NCI-H2029 treated with DMSO at 0.1 percent for 48 hours (cell line): Measurements from ENCODE around the gene STK17A.

Experiments
- DNase-seq: peaks from one replicate; lab custom pipeline; 2025; lab: John Stamatoyannopoulos, UW

Gene STK17A

GRCh38 chr7:43582503-43583423 lies at the start of gene STK17A:
STK17A (plus strand) TSS chr7:43583108; CDS start chr7:43583244, 136 bp downstream.
- DNase-seq: peak; percentile 71

DNA sequence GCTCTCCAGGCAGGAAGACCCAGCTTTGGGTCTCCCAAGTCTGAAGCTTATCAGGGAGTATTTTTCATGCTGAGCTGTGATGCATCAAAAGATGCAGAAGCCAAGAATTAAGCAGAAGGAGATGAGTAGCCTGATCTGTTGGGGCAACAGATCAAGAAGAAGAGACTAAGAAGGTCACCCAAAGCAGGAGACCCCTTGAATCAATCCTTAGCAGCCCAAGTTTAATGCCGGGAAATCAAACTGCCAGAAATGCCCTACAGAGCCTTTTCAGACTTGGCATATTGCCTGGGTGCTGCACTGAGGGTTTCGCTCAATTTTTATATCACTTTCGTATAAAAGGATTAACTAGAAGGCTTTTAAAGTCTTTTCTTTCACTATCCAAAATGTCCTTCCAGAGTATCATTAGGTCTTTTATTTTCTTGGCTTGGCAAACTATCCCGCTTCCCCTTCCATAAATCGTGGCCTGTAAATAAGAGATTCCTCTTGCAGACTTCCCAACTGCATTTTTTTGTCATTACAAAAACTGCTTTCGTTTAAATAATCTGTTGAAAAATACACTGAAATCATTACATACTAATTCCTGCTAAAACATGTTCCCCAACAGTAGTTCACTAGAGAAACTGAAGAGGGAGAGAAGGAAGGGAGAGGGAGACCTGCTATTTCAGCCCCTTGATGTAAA lies 49.0 kb upstream of the STK17A start:
- DNase-seq: no peak

GRCh38 chr7:43535031-43535451 lies 47.9 kb upstream of the STK17A start:
- DNase-seq: no peak

DNA sequence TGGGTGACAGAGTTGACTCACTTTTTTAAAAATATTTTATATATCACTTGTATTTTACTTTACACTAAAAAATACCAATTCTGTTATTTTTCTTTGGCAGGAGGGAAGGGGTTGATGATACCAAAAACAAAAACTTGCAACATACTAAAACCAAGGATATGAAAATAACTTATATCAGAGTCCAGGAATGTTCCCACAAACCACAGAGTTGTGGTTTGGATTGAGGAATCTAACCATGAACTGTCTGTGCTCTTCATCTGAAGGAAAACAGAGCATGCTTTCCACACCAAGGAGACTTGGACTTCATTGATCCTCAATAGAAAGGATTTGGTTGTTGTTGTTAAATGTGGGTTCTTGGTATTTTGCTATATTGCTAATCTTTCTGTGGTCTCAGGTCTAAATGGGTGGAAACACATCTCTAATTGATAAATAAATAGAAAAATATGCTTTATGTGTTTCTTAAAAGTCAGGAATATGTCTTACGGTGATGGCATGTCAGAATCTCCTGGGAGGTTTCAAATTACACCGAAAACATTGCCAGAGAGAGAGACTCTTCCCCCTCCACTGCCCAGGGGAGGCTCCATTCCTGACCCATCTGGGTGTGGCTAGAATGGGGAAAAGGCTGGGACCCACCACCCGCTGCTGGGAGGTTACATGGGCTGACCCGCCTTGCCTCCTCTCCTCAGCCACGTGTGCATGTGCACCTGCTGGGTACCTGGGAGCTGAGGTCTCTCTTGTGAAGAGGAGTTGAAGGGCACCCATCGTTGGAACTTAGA lies 46.9 kb upstream of the STK17A start:
- no peak for DNase-seq

DNA sequence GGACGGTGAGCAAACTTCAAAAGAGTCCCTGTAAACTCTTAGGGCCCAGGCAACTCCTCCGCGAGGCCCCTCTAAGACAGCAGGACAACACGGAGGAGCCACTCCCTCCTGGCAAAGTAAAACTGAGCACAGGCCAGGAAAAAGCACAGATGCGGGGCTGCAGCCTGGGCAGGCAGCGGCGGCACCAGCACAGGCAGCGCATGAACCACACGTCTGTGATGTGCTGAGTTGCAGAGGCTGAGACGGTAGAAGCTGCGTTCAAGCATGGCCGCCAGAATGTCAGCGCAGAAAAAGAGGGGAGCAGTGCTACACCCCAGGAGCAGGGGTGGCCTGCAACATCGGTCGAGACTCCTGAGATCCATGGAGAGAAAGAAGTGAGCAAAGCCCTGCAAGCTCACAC lies 46.1 kb upstream of the STK17A start:
- DNase-seq: no peak

DNA sequence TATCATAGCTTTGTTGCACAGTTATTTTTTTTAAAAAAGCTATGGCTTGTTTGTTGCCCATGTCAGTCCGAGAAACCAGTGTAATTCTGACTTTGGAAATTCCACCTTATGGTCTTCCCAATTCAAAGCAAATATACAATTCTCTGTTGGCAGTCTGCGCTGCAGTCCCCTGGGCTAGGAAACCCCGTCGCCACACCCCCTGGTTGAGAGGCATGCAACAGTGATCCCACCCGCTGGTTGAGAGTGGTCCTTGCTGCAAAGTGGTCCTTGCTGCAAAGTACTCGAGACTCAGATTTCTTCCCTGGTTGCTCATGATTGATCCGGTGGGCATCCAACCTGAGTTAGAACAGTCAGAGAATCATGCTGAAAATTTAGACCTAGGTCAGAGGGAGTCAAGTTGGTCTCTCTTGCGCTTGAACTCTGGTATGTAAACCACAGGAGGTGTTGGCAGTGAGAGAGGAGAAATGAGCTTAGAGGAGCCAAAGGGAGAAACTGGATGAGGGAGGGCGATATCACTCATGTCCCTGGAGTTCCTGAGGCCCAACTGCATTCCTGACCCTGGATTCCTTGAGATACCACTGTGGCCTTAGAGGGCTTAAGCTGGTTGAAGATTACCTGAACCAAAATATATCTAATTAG lies 45.0 kb upstream of the STK17A start:
- no peak for DNase-seq

DNA sequence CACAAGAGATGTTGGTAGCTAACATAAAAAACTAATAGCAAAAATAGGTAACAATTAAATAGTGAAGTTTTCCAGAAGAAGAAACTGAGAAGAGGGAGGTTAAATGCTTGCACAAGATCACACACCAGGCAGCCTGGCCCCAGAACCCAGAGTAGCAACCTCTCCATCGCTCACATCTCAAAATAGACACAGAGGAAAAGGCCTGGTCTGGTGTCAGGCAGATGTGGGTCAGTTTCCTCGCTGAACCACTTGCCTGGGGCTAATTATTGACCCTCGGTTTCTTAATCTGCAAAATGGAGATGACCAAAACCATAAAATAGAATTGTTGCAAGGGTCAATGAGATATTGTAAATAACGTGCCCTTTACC lies 44.5 kb upstream of the STK17A start:
- no peak for DNase-seq

- DNase-seq: no peak
These were observed 42.4 kb upstream of the STK17A start for GRCh38 chr7:43540471-43540870.

- DNase-seq: no peak
These were observed 40.2 kb upstream of the STK17A start for GRCh38 chr7:43542716-43543115.

DNA sequence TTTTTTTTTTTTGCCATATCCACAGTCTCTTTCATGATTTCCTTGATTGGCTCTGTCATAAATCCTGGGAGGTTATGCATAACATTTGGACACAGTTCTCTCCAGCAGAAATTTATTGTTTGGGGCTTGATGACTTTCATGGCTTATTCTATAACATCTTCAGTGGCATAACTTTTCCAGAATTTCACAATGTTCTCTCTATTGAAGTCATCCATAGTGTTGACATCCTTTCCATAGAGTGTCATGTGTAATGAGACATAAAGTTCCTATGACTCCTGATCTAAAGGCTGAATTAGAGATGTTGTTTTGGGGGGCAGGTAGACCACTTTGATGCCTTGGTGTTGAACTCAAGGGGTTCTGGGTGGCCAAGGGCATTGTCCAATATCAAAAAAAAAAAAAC lies 36.7 kb upstream of the STK17A start:
- no peak for DNase-seq

GRCh38 chr7:43550427-43550826 lies 32.5 kb upstream of the STK17A start:
- no peak for DNase-seq

DNA sequence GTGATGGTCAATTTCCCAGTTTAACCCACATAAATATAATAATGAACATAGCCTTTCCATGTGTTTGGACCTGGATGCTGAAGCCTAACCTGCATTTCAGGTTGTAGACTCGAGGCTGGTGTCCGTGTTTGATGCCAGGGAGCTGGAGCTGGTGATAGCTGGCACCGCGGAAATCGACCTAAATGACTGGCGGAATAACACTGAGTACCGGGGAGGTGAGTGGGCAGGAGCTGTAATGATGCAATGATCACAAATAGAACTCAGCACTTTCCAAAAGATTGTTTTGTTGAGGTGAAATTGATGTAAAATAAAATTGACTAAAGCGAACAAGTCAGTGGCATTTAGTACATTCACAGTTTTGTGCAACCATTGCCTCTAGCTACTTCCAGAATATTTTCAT lies 30.8 kb upstream of the STK17A start:
- DNase-seq: no peak

DNA sequence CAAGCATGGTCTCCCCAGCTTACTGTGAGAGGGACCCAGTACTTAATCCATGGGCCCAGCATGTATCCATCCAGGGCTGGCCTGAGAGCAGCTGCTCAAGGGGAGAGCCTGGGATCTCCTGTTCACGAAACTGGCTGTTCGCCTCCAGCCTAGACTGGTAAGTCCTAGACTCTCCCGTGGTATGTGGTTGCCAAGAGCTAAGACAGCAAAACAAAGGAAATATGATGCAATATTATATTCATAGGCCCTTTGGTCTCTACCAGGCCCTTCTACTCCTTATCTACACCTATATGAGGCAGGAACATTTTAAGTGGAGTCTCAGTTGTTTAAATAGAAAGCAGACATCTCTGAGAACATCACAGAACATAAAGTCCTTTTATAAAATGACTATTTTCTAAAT lies 28.9 kb upstream of the STK17A start:
- DNase-seq: no peak

GRCh38 chr7:43554423-43554822 lies 28.5 kb upstream of the STK17A start:
- no peak for DNase-seq

- no peak for DNase-seq
These were observed 24.9 kb upstream of the STK17A start for GRCh38 chr7:43557831-43558495.

DNA sequence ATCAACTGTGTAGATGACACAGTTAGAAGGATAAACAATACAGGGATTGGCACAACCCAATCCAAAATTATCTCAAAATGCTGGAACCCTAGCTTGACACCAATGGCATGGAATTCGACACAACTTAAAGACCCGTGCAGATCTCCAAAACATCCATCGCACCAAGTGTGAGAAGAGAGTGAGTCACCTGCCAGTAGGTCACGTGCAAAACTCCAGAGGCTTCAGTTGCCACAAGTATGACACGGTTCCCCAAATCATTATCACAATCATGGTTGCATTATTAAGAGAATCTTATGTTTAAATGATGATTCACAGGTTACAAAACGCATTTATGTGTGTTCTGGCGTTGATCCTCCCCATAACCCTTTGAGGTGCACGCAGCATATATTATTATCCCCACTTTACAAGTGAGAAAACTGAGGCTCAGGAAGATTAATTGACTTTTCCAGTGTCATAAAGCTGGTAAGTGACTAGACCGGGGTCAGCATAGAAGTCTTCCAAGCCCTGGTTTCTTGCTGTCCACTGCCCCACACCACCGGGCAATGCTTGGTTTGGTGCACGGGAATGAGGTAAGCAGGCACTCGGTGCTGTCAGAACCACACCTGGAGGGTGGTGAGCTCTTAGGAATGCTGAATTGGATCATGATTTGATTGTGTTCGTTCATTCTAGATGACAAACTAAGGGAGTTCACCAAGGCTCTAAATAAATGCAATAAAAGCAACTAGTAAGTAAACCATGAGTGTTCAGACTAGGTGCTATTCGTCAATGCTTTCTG lies 23.6 kb upstream of the STK17A start:
- DNase-seq: no peak

GRCh38 chr7:43559946-43560335 lies 23.0 kb upstream of the STK17A start:
- no peak for DNase-seq

- DNase-seq: no peak
These were observed 22.1 kb upstream of the STK17A start for GRCh38 chr7:43560742-43561330.

GRCh38 chr7:43562383-43562782 lies 20.5 kb upstream of the STK17A start:
- DNase-seq: no peak

GRCh38 chr7:43565786-43566185 lies 17.1 kb upstream of the STK17A start:
- DNase-seq: no peak
